Neural cell (in vitro differentiated cells): ENCODE results near the gene STK24.

Source experiments
- EP300 ChIP-seq: fragments of 450-650 bp; conservative IDR thresholded peaks from 2 replicates; pipeline ENCODE4 v1.6.1; 2014; ENCODE audit warnings: antibody characterized with exemption, mild to moderate bottlenecking, moderate library complexity; ENCODE audit not compliant: poor library complexity, severe bottlenecking
- EZH2 ChIP-seq: fragments of 200-600, 300-800 bp; shearing (Covaris generic), sonication (generic); IDR thresholded peaks from 2 replicates; pipeline ENCODE4 v1.6.1; 2014; ENCODE audit warnings: antibody characterized with exemption, low read length, borderline replicate concordance, mild to moderate bottlenecking; ENCODE audit not compliant: insufficient read depth, poor library complexity, severe bottlenecking
- MXI1 ChIP-seq: fragments of 450-650 bp; conservative IDR thresholded peaks from 2 replicates; pipeline ENCODE4 v1.6.1; 2014; ENCODE audit warnings: antibody characterized with exemption, mild to moderate bottlenecking; ENCODE audit not compliant: poor library complexity, severe bottlenecking
- POLR2AphosphoS5 ChIP-seq: IDR thresholded peaks from 2 replicates; pipeline ENCODE4 v1.6.1; 2012
- SMC3 ChIP-seq: fragments of 450-650 bp; conservative IDR thresholded peaks from 2 replicates; pipeline ENCODE4 v1.6.1; 2014; ENCODE audit warnings: antibody characterized with exemption, mild to moderate bottlenecking, moderate library complexity; ENCODE audit not compliant: poor library complexity
- TAF1 ChIP-seq: IDR thresholded peaks from 2 replicates; pipeline ENCODE4 v1.6.1; 2012; ENCODE audit warnings: low read depth
- TF ChIP-seq, protein P1 (sequence below): fragments of 450-650 bp; IDR thresholded peaks from 2 replicates; pipeline ENCODE4 v1.5.1; 2014; ENCODE audit warnings: antibody characterized with exemption, mild to moderate bottlenecking, moderate library complexity; ENCODE audit not compliant: poor library complexity, severe bottlenecking
- TF ChIP-seq, protein P2 (sequence below): IDR thresholded peaks from 2 replicates; pipeline ENCODE4 v1.6.1; 2012; ENCODE audit warnings: borderline replicate concordance

GRCh38 chr13:98410612-98411011, 166.3 kb downstream of the STK24 start:
- TF ChIP-seq, protein P1, sequence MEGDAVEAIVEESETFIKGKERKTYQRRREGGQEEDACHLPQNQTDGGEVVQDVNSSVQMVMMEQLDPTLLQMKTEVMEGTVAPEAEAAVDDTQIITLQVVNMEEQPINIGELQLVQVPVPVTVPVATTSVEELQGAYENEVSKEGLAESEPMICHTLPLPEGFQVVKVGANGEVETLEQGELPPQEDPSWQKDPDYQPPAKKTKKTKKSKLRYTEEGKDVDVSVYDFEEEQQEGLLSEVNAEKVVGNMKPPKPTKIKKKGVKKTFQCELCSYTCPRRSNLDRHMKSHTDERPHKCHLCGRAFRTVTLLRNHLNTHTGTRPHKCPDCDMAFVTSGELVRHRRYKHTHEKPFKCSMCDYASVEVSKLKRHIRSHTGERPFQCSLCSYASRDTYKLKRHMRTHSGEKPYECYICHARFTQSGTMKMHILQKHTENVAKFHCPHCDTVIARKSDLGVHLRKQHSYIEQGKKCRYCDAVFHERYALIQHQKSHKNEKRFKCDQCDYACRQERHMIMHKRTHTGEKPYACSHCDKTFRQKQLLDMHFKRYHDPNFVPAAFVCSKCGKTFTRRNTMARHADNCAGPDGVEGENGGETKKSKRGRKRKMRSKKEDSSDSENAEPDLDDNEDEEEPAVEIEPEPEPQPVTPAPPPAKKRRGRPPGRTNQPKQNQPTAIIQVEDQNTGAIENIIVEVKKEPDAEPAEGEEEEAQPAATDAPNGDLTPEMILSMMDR: no peak
- no peak for TF ChIP-seq EZH2
- no peak for TF ChIP-seq EP300
- TF ChIP-seq MXI1: no peak
- TF ChIP-seq, protein P2, sequence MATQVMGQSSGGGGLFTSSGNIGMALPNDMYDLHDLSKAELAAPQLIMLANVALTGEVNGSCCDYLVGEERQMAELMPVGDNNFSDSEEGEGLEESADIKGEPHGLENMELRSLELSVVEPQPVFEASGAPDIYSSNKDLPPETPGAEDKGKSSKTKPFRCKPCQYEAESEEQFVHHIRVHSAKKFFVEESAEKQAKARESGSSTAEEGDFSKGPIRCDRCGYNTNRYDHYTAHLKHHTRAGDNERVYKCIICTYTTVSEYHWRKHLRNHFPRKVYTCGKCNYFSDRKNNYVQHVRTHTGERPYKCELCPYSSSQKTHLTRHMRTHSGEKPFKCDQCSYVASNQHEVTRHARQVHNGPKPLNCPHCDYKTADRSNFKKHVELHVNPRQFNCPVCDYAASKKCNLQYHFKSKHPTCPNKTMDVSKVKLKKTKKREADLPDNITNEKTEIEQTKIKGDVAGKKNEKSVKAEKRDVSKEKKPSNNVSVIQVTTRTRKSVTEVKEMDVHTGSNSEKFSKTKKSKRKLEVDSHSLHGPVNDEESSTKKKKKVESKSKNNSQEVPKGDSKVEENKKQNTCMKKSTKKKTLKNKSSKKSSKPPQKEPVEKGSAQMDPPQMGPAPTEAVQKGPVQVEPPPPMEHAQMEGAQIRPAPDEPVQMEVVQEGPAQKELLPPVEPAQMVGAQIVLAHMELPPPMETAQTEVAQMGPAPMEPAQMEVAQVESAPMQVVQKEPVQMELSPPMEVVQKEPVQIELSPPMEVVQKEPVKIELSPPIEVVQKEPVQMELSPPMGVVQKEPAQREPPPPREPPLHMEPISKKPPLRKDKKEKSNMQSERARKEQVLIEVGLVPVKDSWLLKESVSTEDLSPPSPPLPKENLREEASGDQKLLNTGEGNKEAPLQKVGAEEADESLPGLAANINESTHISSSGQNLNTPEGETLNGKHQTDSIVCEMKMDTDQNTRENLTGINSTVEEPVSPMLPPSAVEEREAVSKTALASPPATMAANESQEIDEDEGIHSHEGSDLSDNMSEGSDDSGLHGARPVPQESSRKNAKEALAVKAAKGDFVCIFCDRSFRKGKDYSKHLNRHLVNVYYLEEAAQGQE: no peak
- TF ChIP-seq TAF1: no peak
- TF ChIP-seq SMC3: no peak
- TF ChIP-seq POLR2AphosphoS5: no peak
